HUES64 (cell line): ENCODE results near the gene PGAM2.

Source experiments
- H3K27ac ChIP-seq: 2 replicates; pipeline ENCODE4 v1.7.0; 2013; ENCODE audit warnings: low read depth, low read length, inconsistent platforms
- H3K27me3 ChIP-seq: 2 replicates; pipeline ENCODE4 v1.6.1; 2013; ENCODE audit warnings: mild to moderate bottlenecking, low read length; ENCODE audit not compliant: insufficient read depth
- H3K36me3 ChIP-seq: 2 replicates; pipeline ENCODE4 v1.6.1; 2013; ENCODE audit warnings: mild to moderate bottlenecking, low read length; ENCODE audit not compliant: insufficient read depth
- H3K4me1 ChIP-seq: 2 replicates; pipeline ENCODE4 v1.6.1; 2013; ENCODE audit warnings: mild to moderate bottlenecking, low read length, moderate library complexity; ENCODE audit not compliant: insufficient read depth
- H3K4me3 ChIP-seq: 2 replicates; pipeline ENCODE4 v1.5.1; 2013; ENCODE audit warnings: mild to moderate bottlenecking, low read length, moderate library complexity
- H3K9ac ChIP-seq: 2 replicates; pipeline ENCODE4 v1.6.1; 2013; ENCODE audit warnings: mild to moderate bottlenecking, low read depth, low read length
- H3K9me3 ChIP-seq: 2 replicates; pipeline ENCODE4 v1.6.1; 2013; ENCODE audit warnings: low read depth, low read length; ENCODE audit not compliant: insufficient read depth
- WGBS: fragments of 150-250, 120-280 bp; methylation state at CpG from one replicate; pipeline ENCODE4 v1.1.7; 2013; ENCODE audit warnings: missing lambda C conversion rate; 5-methylcytosine and 5-hydroxymethylcytosine counted together

Gene PGAM2

GRCh38 chr7:44062180-44062902 is 3.0 kb downstream of the PGAM2 start:
- WGBS = 92% methylated on average over 11 of the region's 11 CpGs

GRCh38 chr7:44061645-44062179 is 3.7 kb downstream of the PGAM2 start:
- Histone ChIP-seq H3K36me3 (peaks cover 53% of the 10 kb centered on the region), H3K9ac (no peak overlapping the region), H3K9me3 (no peaks in the 10 kb centered on the region), H3K27me3 (no peaks in the 10 kb centered on the region), H3K4me3 (no peak overlapping the region), H3K27ac (no peak overlapping the region), H3K4me1 (peaks cover 12% of the 10 kb centered on the region; the same call in 1 of the 2 replicates)
- 90% methylated on average over 8 of the region's 8 CpGs for WGBS

More at GRCh38 chr7:44062180-44062902, 3.0 kb downstream of the PGAM2 start:
- Histone ChIP-seq H3K36me3 (peaks cover 47% of the 10 kb centered on the region), H3K27ac (no peak overlapping the region), H3K27me3 (no peaks in the 10 kb centered on the region), H3K4me3 (no peak overlapping the region), H3K9ac (no peak overlapping the region), H3K9me3 (no peaks in the 10 kb centered on the region), H3K4me1 (peaks cover 13% of the 10 kb centered on the region; the same call in 1 of the 2 replicates)

GRCh38 chr7:44060948-44061644 is 4.3 kb downstream of the PGAM2 start:
- Histone ChIP-seq H3K36me3 (peaks cover 59% of the 10 kb centered on the region), H3K9ac (no peak overlapping the region), H3K4me1 (peaks cover 6% of the 10 kb centered on the region; the same call in 1 of the 2 replicates), H3K9me3 (no peaks in the 10 kb centered on the region), H3K27ac (no peak overlapping the region), H3K27me3 (no peaks in the 10 kb centered on the region), H3K4me3 (no peak overlapping the region)
- WGBS = 94% methylated on average over 8 of the region's 8 CpGs

- Histone ChIP-seq H3K36me3 (peaks cover 62% of the 10 kb centered on the region), H3K9me3 (no peaks in the 10 kb centered on the region), H3K4me3 (no peak overlapping the region), H3K9ac (no peak overlapping the region), H3K4me1 (peaks cover 4% of the 10 kb centered on the region; the same call in 1 of the 2 replicates), H3K27ac (no peak overlapping the region), H3K27me3 (no peaks in the 10 kb centered on the region)
- 92% methylated on average over 21 of the region's 21 CpGs for WGBS
Observed at GRCh38 chr7:44060091-44060947, 5.0 kb downstream of the PGAM2 start.

- Histone ChIP-seq H3K4me3 (no peak overlapping the region), H3K36me3 (peaks cover 67% of the 10 kb centered on the region), H3K9me3 (no peaks in the 10 kb centered on the region), H3K27ac (no peak overlapping the region), H3K9ac (no peak overlapping the region), H3K4me1 (peaks cover 4% of the 10 kb centered on the region; the same call in 1 of the 2 replicates), H3K27me3 (no peaks in the 10 kb centered on the region)
- WGBS = 93% methylated on average over 14 of the region's 14 CpGs
Observed at GRCh38 chr7:44059219-44060090, 5.9 kb downstream of the PGAM2 start.

- WGBS = 96% methylated on average over 7 of the region's 7 CpGs
- H3K9me3 ChIP-seq = no peaks in the 10 kb centered on the region
- H3K36me3 ChIP-seq = peaks cover 73% of the 10 kb centered on the region
- no peak overlapping the region for H3K9ac ChIP-seq
- no peaks in the 10 kb centered on the region for H3K27me3 ChIP-seq
- no peak overlapping the region for H3K4me3 ChIP-seq
- no peak overlapping the region for H3K27ac ChIP-seq
- H3K4me1 ChIP-seq = peaks cover 3% of the 10 kb centered on the region; the same call in 1 of the 2 replicates
Observed at GRCh38 chr7:44058759-44059218, 6.6 kb downstream of the PGAM2 start.

- Histone ChIP-seq H3K4me1 (no peaks in the 10 kb centered on the region), H3K9me3 (no peaks in the 10 kb centered on the region), H3K27me3 (no peaks in the 10 kb centered on the region), H3K4me3 (no peak overlapping the region), H3K9ac (no peak overlapping the region), H3K36me3 (peaks cover 77% of the 10 kb centered on the region), H3K27ac (no peak overlapping the region)
- 94% methylated on average over 30 of the region's 30 CpGs for WGBS
Observed at GRCh38 chr7:44057849-44058758, 7.3 kb downstream of the PGAM2 start.

GRCh38 chr7:44057181-44057848 is 8.1 kb downstream of the PGAM2 start:
- no peak overlapping the region for H3K4me3 ChIP-seq
- H3K4me1 ChIP-seq = no peaks in the 10 kb centered on the region
- 93% methylated on average over 11 of the region's 11 CpGs for WGBS
- H3K27me3 ChIP-seq = no peaks in the 10 kb centered on the region
- H3K36me3 ChIP-seq = peaks cover 84% of the 10 kb centered on the region
- no peak overlapping the region for H3K27ac ChIP-seq
- H3K9ac ChIP-seq = no peak overlapping the region
- no peaks in the 10 kb centered on the region for H3K9me3 ChIP-seq

- H3K27me3 ChIP-seq = no peaks in the 10 kb centered on the region
- H3K9me3 ChIP-seq = no peaks in the 10 kb centered on the region
- peaks cover 85% of the 10 kb centered on the region for H3K36me3 ChIP-seq
- no peak overlapping the region for H3K9ac ChIP-seq
- H3K4me1 ChIP-seq = no peaks in the 10 kb centered on the region
- H3K27ac ChIP-seq = no peak overlapping the region
- 91% methylated on average over 7 of the region's 7 CpGs for WGBS
- H3K4me3 ChIP-seq = no peak overlapping the region
Observed at GRCh38 chr7:44056681-44057080, 8.7 kb downstream of the PGAM2 start.
